Stimulated activated CD8-positive, alpha-beta memory T cell treated with anti-CD3 and anti-CD28 coated beads, Interleukin-15, amount 100 ng/mL, for 4 hours (primary cell): ENCODE measurements around the gene SFXN1.

ENCODE experiments used
- DNase-seq, 2 donors: peaks; one replicate each; pipeline ENCODE4 v3.0.0-alpha.2; 2020; ENCODE audit warnings: low read depth in 2 of 2

Gene SFXN1

GRCh38 chr5:175573493-175574269, 95.3 kb downstream of the SFXN1 start:
- no peak for DNase-seq

DNA sequence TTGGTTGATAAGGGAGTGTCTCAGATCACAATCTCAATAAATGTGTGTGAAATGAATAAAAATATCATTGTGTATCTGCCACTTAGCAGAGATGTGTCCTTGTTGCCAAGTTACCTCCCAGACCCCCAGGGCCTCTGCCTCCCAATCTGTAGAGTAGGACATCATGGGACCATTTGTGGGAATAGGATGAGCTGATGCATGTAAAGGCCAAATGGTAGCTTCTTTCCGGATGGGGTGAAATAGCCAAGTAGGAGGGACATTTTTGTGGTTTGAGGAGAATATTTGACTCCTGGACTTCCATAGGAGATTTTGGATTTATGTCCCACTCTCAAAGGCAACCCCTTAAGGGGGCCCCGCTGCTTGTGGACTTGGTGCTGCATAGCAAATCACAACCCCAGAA, 96.9 kb downstream of the SFXN1 start:
- DNase-seq = no peak

GRCh38 chr5:175576096-175576495, 97.7 kb downstream of the SFXN1 start:
- no peak for DNase-seq

DNA sequence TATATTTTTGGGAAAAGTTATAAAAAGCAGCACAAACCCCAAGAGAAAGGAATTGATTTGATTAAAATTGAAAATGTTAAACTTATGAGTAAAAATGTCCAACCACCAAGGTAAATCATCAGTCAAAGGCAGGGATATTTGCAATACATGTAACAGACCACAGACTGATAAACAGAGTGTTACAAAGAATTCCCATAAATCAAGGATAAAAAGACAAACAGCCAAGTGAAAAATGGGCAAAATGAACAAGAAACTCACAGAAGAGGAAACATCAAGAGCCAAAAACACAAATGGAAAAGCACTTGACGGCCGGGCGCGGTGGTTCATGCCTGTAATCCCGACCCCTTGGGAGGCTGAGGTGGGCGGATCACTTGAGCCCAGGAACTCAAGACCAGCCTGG, 98.2 kb downstream of the SFXN1 start:
- no peak for DNase-seq
